Subcutaneous preadipocyte (primary cell): Measurements from ENCODE around the gene DENR. TPM values are rescaled to one million over a fixed set of nuclear protein-coding genes. Genes with fewer than 3 reads are reported as not detected.

Source experiments
- small RNA-seq: library from RNA; depleted of rRNA; stranded (forward); fragments of <200 nt; gene quantifications from one replicate; pipeline ENCODE3, GENCODE V24; 2012
- total RNA-seq: library from RNA; depleted of rRNA; stranded (reverse); fragments of >200 nt; gene quantifications from 2 replicates; pipeline ENCODE4 v1.2.3, GENCODE V29; 2012

The DENR gene
- 26.1 and 35.2 TPM in 2 replicates for total RNA-seq

GRCh38 chr12:122752464-122753318 is at the start of gene DENR:
DENR (plus strand) TSS chr12:122752824; CDS start chr12:122753702, 878 bp downstream.

GRCh38 chr12:122702890-122703611 is 49.6 kb upstream of the DENR start, which contains the start of gene HCAR2:
HCAR2 (minus strand) TSS chr12:122703357; CDS start chr12:122703283, 74 bp downstream.

GRCh38 chr12:122716658-122717057 is 36.0 kb upstream of the DENR start, which contains the start of gene HCAR3:
HCAR3 (minus strand) TSS chr12:122716811; CDS start chr12:122716737, 74 bp downstream.

GRCh38 chr12:122730215-122731014 is 22.2 kb upstream of the DENR start, which contains the start of gene HCAR1:
HCAR1 (minus strand) TSS chr12:122730844; CDS start chr12:122730339, 505 bp downstream.

Small RNAs within 50 kb of the gene (small RNA-seq; reads per million reads assigned to genes)
- gene AC026333.2 (not detected), gene RF00019 (not detected)

Other genes starting within 250 kb of the DENR start
- gene RSRC2, start 225.9 kb upstream of the DENR start, total RNA-seq = 31.6 and 39.9 TPM in 2 replicates
- 31.6 and 59.6 TPM in 2 replicates for gene KNTC1, start 225.6 kb upstream of the DENR start, total RNA-seq
- gene HCAR2, start 49.5 kb upstream of the DENR start, total RNA-seq = under 0.01 TPM in 2 replicates
- not detected in 2 replicates for gene HCAR3, start 36.0 kb upstream of the DENR start, total RNA-seq
- gene HCAR1, start 22.0 kb upstream of the DENR start, total RNA-seq = 1.1 and 2.2 TPM in 2 replicates
- 0.39 and 0.73 TPM in 2 replicates for gene CCDC62, start 21.7 kb downstream of the DENR start, total RNA-seq
- 25.7 and 57.7 TPM in 2 replicates for gene HIP1R, start 82.6 kb downstream of the DENR start, total RNA-seq
- 19.7 and 21.7 TPM in 2 replicates for gene VPS37B, start 143.3 kb downstream of the DENR start, total RNA-seq
- gene ABCB9, start 213.6 kb downstream of the DENR start, total RNA-seq = 9.6 and 10.2 TPM in 2 replicates
- 8.5 and 12.1 TPM in 2 replicates for gene OGFOD2, start 222.4 kb downstream of the DENR start, total RNA-seq
- 118 and 131 TPM in 2 replicates for gene ARL6IP4, start 227.9 kb downstream of the DENR start, total RNA-seq